GM21529 (cell line): ENCODE results near the gene SLC44A3.

Source experiments
- ATAC-seq: cut with Tn5 transposase; IDR thresholded peaks from one replicate; pipeline ENCODE4 v1.9.1; 2021; ENCODE audit not compliant: unreplicated experiment

The SLC44A3 gene

DNA sequence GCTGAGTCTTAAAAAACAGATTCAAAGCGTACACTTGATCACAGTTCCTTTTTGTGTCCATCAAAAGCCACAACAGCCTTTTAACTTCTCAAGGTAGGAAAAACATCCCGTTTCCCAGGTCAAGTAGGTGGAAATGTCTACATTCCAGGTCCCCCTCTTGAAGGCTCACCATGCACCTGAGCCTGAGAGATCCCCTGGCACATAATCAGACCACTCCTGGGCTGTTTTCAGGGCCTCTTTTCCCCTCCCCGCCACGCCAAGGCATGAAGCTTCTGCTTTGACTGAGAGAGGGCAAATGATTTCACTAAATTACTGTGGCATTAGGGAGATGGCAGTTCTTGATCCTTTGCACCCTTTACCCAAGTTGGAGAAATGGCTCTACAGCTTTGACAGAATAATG is 85.0 kb downstream of the SLC44A3 start:
- no peak for ATAC-seq

DNA sequence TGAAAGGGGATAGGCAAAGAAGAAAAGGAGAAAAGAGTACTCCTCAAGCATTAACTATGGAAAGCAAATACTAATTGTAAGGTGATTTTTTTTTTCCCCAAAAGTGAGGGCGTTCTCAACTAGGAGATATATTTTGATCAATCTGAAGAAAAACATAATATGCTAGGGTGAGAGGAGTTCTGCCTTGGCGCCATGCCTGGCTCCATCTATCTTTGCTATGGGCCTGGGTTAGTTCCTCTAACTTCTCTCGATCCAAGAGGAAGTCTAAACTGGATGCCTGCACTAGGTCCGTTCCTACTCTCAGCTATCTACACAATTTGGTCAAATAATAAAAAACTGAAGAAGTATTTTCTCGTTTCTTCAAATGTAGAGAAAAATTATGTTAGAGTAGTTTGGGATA is 86.2 kb downstream of the SLC44A3 start:
- no peak for ATAC-seq

DNA sequence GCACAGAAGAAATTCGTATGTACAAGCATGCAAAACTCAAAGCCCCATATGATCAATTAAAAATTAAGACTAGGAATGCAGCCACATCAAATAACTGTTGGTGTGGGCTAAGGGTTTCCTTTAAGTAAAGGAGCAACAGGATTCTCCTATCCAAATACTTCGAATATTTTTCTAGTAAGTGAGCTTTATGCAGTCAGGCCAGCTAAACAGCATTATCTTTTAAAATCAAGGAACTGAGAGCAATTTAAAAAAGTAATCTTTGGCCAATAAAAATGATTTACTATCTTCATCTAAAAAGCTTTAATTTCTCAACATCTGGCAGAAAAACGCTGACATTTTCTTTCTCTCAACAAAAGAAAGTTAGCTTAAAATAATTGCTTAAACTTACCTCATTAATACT is 87.0 kb downstream of the SLC44A3 start:
- ATAC-seq: no peak

- ATAC-seq: no peak
These were observed 88.0 kb downstream of the SLC44A3 start for GRCh38 chr1:94908190-94908589.

DNA sequence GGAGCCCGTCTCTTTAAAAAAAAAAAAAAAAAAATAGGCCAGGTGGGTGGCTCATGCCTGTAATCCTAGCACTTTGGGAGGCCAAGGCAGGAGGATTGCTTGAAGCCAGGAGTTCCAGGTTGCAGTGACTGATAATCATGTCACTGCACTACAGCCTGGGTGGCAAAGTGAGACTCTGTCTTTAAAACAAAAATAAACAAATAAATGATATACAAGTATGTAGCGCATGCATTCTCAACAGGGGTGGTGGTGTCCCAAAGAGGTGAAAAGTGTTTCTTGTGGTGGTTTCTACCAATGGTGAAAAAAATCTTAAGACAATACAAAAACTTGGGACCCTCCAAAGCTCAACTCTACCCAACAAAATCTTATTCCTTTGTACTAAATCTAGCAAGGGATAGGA is 88.8 kb downstream of the SLC44A3 start:
- no peak for ATAC-seq

DNA sequence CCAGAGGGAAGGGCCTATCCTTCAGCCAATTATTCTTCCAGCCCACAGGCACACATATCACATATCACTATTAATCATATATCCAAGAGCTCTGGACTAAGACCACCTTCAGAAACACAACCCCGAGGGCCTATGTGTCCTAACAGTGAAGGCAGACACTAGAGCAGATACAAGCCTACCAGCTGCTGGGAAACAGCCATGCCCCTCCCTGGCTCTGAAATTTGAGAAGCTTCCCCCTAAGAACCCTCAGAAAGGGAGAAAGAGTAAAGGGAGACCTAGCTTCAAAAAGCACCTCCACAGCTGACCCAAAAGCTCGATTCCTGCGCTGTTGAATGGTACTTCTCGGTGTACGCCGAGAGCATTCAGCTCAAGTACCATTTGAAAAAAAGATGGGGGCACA is 89.3 kb downstream of the SLC44A3 start:
- ATAC-seq: no peak

GRCh38 chr1:94912263-94913184 is 92.4 kb downstream of the SLC44A3 start:
- no peak for ATAC-seq

- no peak for ATAC-seq
These were observed 97.1 kb downstream of the SLC44A3 start for GRCh38 chr1:94917251-94917650.

GRCh38 chr1:94919241-94920030 is 99.3 kb downstream of the SLC44A3 start:
- no peak for ATAC-seq

- no peak for ATAC-seq
These were observed 99.9 kb downstream of the SLC44A3 start for GRCh38 chr1:94920061-94920460.

- no peak for ATAC-seq
These were observed 101.8 kb downstream of the SLC44A3 start for GRCh38 chr1:94921977-94922376.

DNA sequence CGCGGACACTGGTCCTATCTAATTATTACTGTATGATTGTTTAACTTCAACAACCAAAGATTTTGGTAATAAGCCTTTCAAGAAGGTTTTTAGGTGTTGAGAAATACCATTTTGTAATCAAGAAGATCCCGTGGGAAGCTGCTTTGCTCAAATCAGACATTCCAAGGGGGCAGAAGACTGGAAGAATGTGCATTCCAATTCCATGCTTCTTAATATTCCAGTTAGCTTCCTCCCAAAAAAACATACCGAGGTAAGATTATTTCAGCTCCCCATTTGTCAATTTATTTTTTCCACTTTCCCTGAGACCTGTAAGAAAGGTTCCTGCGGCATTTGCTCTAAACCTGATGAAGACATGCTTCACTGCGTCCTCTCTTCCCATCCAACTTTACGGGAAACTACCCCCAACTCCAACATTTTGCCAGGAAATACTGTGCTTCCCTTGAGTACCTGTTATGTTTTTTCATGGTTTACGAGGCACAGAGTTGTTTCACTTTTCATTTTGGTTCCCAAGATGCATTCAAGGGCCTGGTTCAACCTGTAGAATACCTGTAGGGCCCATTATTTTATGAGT is 102.7 kb downstream of the SLC44A3 start:
- no peak for ATAC-seq

GRCh38 chr1:94925004-94925403 is 104.8 kb downstream of the SLC44A3 start:
- no peak for ATAC-seq

GRCh38 chr1:94925561-94926125 is 105.5 kb downstream of the SLC44A3 start:
- no peak for ATAC-seq

GRCh38 chr1:94926126-94926914 is 106.2 kb downstream of the SLC44A3 start:
- ATAC-seq: peak; percentile 32

GRCh38 chr1:94926915-94927404 is 106.8 kb downstream of the SLC44A3 start, which contains the start of gene CNN3:
TSS of gene CNN3 (minus strand) at chr1:94927110. CDS start at chr1:94926894, 216 bp downstream.
- peak; percentile 82 for ATAC-seq

GRCh38 chr1:94927405-94928175 is 107.4 kb downstream of the SLC44A3 start:
- ATAC-seq: peak; percentile 16

DNA sequence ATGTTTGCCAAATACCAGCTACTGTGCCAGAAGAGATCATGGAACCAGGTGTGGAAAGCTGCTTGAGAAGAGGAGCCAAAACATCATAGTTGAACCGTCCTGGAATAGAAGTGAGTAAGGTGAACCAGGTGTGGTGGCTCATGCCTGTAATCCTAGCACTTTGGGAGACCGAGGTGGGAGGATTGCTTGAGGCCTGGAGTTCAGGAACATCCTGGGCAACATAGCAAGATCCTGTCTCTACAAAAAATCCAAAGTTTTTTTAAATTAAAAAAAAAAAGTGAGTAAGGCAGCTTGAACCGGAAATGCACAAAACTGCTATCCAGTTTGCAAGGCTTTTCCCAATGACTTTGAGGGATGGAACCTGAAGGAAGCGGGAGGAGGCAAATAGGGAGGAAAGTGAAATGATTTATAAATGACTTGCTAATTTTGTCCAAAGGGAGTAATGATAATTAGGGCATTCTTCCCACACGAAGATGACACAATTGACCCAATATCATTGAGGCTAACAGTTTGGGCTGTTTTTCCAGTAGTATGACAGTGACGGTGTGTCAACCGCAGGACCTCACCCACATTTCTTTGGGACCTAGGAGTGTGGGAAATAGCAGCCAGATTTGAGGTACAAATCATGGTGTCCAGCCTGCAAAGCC is 108.3 kb downstream of the SLC44A3 start:
- no peak for ATAC-seq
